GM19240 (cell line): ENCODE measurements around the gene DGCR2.

Source experiments
- DNase-seq: peaks from one replicate; pipeline ENCODE4 v3.0.0; 2011; ENCODE audit warnings: low spot score; ENCODE audit not compliant: insufficient read length

Gene DGCR2

DNA sequence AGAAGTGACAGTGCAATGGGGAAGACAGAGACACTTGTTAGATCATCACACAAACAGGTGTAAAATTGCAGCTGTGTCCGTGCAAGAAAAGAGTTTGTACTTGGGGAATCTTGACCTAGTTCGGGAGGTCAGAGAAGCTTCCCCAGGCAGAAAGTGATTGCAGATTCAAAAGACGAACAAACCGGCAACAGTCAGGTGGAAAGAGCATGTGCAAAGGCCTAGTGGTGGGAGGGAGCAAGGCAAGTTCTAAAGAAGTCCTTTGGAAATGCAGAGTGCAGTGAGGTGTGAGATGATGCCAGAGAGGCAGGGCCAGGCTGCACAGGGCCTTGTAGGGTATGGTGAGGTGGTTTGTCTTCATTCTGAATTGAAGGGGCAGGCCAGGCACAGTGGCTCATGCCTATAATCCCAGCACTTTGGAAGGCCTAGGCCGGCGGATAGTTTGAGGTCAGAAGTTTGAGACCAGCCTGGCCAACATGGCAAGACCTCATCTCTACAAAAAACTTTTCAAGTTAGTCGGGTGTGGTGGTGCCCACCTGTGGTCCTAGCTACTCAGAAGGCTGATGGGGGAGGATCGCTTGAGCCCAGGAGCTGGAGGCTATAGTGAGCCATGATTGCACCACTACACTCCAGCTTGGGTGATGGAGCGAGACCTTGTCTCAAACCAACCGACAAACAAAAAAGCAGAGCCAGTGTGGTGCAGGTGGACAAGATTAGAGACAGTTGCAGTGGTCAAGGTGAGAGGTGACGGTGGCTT, 24.2 kb upstream of the DGCR2 start:
- DNase-seq = no peak

GRCh38 chr22:19143967-19144400, 21.8 kb upstream of the DGCR2 start:
- DNase-seq = no peak

DNA sequence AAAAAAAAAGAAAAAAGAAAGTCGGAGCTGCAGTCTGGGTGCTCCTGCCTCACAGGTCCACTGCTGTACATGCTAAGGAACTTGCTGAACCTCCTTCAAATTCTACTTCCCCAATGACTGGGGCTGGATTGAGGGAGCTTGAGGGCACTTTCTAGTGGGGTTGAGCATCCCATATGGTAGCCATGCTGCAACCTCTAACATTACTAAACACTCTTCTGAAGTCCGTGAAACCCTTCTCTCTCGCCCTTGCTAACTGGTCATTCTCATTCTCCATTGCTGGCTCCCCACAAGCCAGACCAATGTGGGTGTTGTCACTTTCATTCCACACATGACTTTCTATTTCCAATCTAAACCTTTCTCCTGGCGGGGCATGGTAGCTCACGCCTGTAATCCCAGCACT, 21.0 kb upstream of the DGCR2 start:
- DNase-seq = no peak

DNA sequence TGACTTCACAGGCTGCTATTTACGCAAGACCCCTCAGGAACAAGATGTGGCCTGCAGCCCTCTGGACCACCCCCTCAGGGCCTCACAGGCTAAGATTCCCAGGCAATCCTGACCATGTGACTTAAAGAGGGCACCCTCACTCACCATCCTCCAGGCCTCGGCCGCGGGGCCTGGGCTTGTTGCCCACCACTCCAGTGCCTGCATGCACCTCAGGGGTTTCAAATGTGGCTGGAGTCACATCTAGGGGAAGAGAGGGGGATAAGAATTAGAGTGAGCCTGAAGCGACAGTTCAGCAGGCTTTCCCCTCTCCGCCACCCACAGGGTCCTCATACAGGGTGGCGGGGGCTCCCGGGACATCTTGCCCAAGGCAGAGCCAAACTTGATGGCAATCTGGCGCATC, 20.2 kb upstream of the DGCR2 start:
- no peak for DNase-seq

- no peak for DNase-seq
These were observed 17.8 kb upstream of the DGCR2 start for GRCh38 chr22:19139974-19140373.

DNA sequence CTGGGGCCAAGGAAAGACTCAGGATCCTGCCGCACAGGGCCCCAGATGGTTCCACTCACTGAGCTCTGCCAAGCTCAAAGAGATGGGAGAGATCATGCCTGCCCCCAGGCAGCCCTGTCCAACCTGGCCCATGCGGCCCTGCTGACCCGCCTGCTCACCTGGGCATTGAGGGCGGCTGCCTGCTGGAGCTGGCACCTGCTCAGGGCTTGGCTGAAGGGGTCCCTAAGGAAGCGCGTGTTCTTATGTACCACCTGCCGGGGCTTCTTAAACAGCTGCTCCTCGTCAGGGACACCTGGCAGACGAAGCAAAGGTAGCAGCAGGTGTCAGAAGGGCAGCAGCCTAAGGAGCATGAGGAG, 16.8 kb upstream of the DGCR2 start:
- DNase-seq = no peak

GRCh38 chr22:19138217-19139000, 16.2 kb upstream of the DGCR2 start:
- no peak for DNase-seq

GRCh38 chr22:19137384-19138216, 15.4 kb upstream of the DGCR2 start:
- DNase-seq = no peak

DNA sequence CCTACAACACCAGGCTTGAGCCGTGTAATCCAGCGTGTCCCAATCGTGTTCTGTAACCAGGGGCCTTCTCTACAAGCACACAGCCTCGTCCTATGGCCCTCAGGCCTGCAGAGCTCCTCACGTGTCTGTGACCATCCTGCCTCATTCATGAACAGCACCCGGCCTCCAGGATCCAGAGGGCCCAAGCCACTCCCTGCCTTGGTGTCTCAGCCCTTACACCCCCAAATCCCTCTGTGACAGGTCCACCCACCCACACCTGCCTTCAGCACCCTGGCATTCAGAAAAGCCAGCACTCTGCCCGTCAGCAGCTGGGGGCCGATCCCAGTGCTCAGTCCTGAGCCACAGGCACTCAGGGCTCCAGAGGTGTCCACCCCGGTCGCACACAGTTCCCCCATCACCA, 14.7 kb upstream of the DGCR2 start:
- DNase-seq = no peak

- DNase-seq = no peak
These were observed 12.7 kb upstream of the DGCR2 start for GRCh38 chr22:19134874-19135273.

- DNase-seq = no peak
These were observed 12.1 kb upstream of the DGCR2 start for GRCh38 chr22:19134176-19134831.

GRCh38 chr22:19133561-19133960, 11.3 kb upstream of the DGCR2 start:
- DNase-seq = no peak

DNA sequence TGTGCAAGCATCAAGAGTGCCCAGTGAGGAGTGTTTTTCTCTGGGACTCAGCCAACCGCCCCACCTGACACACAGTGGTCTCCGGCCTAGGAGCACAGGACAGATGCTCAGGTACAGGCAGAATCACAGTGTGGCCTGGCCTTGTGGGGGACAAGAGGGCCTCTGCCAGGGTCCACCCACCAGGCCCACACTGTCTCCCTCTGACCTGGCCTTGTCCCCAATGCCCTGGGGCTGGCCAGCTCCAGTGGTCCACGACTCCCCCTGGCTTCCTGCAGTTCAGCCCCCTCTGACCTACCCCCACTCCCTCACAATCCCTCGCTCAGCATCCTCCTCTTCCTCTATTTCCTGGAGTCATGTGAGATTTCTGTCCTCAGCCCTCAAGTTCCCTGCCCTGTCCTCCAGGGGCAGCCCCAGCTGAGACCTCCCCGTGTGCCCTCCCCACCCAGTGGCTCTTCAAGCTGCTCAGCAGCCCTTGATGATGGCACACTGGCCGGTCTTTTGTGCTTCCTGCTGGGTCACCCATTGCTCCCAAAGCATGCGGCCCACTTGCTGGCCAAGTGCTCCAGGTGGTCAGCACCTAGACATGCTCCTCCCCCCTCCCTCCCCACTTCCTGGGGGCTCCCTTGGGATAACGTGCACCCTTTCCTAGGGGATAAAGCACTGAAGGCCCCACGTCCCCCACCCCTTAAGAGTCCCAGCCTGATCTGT, 10.6 kb upstream of the DGCR2 start:
- no peak for DNase-seq

DNA sequence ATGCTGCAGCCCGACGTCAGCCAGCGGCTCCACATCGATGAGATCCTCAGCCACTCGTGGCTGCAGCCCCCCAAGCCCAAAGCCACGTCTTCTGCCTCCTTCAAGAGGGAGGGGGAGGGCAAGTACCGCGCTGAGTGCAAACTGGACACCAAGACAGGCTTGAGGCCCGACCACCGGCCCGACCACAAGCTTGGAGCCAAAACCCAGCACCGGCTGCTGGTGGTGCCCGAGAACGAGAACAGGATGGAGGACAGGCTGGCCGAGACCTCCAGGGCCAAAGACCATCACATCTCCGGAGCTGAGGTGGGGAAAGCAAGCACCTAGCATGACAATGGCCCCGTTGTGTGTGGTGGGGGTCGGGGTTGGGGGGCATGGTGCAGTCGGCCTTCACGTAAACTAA, 9.9 kb upstream of the DGCR2 start:
- no peak for DNase-seq

DNA sequence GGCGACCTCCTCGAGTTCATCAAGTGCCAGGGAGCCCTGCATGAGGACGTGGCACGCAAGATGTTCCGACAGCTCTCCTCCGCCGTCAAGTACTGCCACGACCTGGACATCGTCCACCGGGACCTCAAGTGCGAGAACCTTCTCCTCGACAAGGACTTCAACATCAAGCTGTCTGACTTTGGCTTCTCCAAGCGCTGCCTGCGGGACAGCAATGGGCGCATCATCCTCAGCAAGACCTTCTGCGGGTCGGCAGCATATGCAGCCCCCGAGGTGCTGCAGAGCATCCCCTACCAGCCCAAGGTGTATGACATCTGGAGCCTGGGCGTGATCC, 9.4 kb upstream of the DGCR2 start:
- DNase-seq = no peak

DNA sequence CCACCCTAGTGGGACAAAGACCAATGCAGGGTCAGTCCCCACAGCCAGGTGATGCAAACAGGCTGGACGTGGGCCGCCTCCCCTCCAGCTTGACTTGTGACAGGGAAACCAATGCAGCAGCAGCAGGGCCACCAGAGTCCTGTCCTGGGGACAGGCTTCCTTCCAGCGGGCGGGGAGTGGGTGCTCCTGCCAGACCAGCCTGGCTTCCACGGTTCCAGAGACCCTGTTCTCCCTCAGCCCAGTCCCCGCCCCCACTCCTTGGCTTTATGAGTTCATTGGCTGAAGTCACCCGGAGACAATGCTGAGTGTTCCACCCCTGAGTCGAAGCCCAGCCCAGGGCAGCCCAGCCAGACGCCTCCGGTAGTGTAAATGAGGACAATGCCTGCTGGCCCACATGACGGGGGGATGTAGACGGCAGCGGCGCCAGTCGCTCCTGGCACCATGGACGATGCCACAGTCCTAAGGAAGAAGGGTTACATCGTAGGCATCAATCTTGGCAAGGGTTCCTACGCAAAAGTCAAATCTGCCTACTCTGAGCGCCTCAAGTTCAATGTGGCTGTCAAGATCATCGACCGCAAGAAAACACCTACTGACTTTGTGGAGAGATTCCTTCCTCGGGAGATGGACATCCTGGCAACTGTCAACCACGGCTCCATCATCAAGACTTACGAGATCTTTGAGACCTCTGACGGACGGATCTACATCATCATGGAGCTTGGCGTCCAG, 8.9 kb upstream of the DGCR2 start, which contains the start of gene TSSK2:
Gene TSSK2 (plus strand): TSS at position 350 of the 726 bp plus-strand sequence. CDS start 92 bp downstream, at position 442.
- DNase-seq = no peak

GRCh38 chr22:19129871-19130270, 7.7 kb upstream of the DGCR2 start:
- DNase-seq = no peak

DNA sequence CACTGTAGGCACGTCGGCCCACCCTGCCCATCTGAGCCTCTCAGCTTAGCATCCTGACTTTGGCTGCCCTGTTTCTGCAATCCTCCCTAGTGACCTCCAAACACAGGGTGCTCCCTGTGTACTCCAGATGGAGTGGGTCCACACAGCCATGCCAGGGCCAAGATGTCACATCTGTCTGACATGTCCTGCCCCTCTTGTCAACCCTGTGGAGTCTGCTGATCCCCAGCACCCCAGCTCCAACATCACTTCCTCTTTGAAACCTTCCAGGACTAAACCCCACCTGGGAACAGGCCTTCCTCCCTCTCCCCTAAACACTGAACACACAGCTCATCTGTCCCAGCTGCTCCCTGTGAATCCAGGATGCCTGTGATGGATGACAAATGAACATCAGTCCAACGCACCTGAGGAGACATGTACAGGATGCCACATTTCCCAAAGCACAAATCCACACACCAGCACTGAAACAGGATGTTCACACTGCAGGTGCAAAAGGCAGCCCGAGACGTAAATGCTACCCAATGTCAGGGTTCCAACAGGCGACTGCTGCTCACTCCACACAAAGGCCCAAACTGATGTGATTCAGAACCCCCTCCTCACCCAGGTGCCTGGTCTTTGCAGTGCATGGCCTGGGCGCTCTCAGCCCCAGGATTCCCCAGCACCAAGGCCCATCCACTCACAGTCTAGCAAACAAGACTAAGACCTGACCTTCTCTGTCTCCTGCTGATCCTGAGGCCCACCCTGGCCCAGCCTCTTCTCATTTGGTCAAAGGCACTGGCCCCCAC, 6.9 kb upstream of the DGCR2 start:
- no peak for DNase-seq

- no peak for DNase-seq
These were observed 5.8 kb upstream of the DGCR2 start for GRCh38 chr22:19128009-19128401.
